ENCODE results near the gene PEX10.

PEX10 gene

GRCh38 chr1:2404890-2405511 is 7.4 kb downstream of the PEX10 start:
- DNase-seq (ENCODE audit: low read depth in 2 of 2) = no peak

GRCh38 chr1:2404142-2404889 is 8.0 kb downstream of the PEX10 start:
- no peak for DNase-seq (ENCODE audit: low read depth in 2 of 2)

- no peak for DNase-seq (ENCODE audit: low read depth in 2 of 2)
Measured at GRCh38 chr1:2403273-2403672, 9.1 kb downstream of the PEX10 start.

- DNase-seq (ENCODE audit: low read depth in 2 of 2) = no peak
Measured at GRCh38 chr1:2402420-2402819, 9.9 kb downstream of the PEX10 start.

GRCh38 chr1:2400950-2401649 is 11.3 kb downstream of the PEX10 start:
- no peak for DNase-seq (ENCODE audit: low read depth in 2 of 2)

GRCh38 chr1:2400576-2400909 is 11.8 kb downstream of the PEX10 start:
- DNase-seq (ENCODE audit: low read depth in 2 of 2) = no peak

- no peak for DNase-seq (ENCODE audit: low read depth in 2 of 2)
Measured at GRCh38 chr1:2399890-2400575, 12.3 kb downstream of the PEX10 start.

GRCh38 chr1:2398871-2399270 is 13.5 kb downstream of the PEX10 start:
- DNase-seq (ENCODE audit: low read depth in 2 of 2) = no peak

GRCh38 chr1:2397007-2397679 is 15.2 kb downstream of the PEX10 start:
- DNase-seq (ENCODE audit: low read depth in 2 of 2) = no peak

- no peak for DNase-seq (ENCODE audit: low read depth in 2 of 2)
Measured at GRCh38 chr1:2396476-2396875, 15.9 kb downstream of the PEX10 start.

- no peak for DNase-seq (ENCODE audit: low read depth in 2 of 2)
Measured at GRCh38 chr1:2396059-2396458, 16.3 kb downstream of the PEX10 start.

GRCh38 chr1:2395245-2395644 is 17.1 kb downstream of the PEX10 start:
- DNase-seq (ENCODE audit: low read depth in 2 of 2) = no peak

- DNase-seq (ENCODE audit: low read depth in 2 of 2) = no peak
Measured at GRCh38 chr1:2394761-2395160, 17.6 kb downstream of the PEX10 start.

GRCh38 chr1:2394220-2394619 is 18.1 kb downstream of the PEX10 start:
- DNase-seq (ENCODE audit: low read depth in 2 of 2) = no peak

GRCh38 chr1:2393471-2393877 is 18.9 kb downstream of the PEX10 start:
- DNase-seq (ENCODE audit: low read depth in 2 of 2) = no peak

- DNase-seq (ENCODE audit: low read depth in 2 of 2) = no peak
Measured at GRCh38 chr1:2392686-2393085, 19.7 kb downstream of the PEX10 start.

- DNase-seq (ENCODE audit: low read depth in 2 of 2) = no peak
Measured at GRCh38 chr1:2391931-2392509, 20.3 kb downstream of the PEX10 start.

- DNase-seq (ENCODE audit: low read depth in 2 of 2) = peak; percentile 94 to 97
Measured at GRCh38 chr1:2391041-2391930, 21.1 kb downstream of the PEX10 start, which contains the start of the genes MORN1 and RER1. MORN1 (minus strand) TSS chr1:2391554; CDS start chr1:2391533, 21 bp downstream. RER1 (plus strand) TSS chr1:2391841; CDS start chr1:2395791, 3,950 bp downstream.

- DNase-seq (ENCODE audit: low read depth in 2 of 2) = no peak
Measured at GRCh38 chr1:2389644-2390043, 22.7 kb downstream of the PEX10 start.

Measured in fibroblast of skin of left biceps (primary cell).